ENCODE measurements around the gene RBP7. TPM values are rescaled to one million over a fixed set of nuclear protein-coding genes. Genes with fewer than 3 reads are reported as not detected.
"Not testable (repeated sequence)": the region's sequence is repeated elsewhere in the genome, so short reads cannot be mapped to it uniquely, and the experiment has no call there.

RBP7 gene
- total RNA-seq, 1 experiment from 2014 or later: 28.9 TPM

DNA sequence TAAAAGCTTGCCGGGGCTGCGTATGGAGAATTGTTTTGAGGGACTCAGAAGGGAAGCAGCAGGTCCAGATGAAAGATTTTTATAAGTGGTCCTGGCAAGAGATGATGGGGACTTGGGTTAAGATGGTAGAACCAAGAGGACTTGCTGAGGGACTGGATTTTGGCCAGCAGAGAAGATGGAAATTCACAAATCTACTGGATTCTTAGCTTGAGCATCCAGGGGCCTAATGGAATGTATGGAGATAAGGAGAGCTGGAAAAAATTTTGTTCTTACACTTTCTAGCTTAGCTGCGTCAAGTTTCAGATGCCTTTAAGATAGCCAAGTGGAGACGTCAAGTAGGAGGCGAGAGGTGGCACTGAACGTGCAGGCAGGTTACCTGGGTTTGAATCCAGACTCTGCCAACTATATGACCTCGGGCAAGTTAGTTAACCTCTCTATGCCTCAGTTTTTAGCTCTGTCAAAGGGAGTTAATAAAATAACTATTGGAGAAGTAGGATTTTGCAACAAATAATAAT, 3.4 kb upstream of the RBP7 start:
- H3K4me3 ChIP-seq (ENCODE audit: low read depth in 2 of 2, low read length in 2 of 2): no peak overlapping the region
- BruUV-seq (replicated peaks): no TSS peak
- intact Hi-C loops (cut with micrococcal nuclease; ENCODE audit: unreplicated experiment) (no loop called here), in situ Hi-C loops (cut with HindIII; ENCODE audit: low pct_unique_long_range_greater_than_20kb, low sequenced_read_pairs) (no loop called here)
- DNase-seq (ENCODE audit: low read depth, low spot score) (no peak), ATAC-seq (no peak)
- H3K27me3 ChIP-seq (ENCODE audit: control insufficient read depth, insufficient read depth, low read length): no peaks in the 10 kb centered on the region
- no peaks in the 10 kb centered on the region for H3K9me3 ChIP-seq (ENCODE audit: control insufficient read depth, insufficient read depth, low read depth, low read length)
- TF ChIP-seq, protein P1, sequence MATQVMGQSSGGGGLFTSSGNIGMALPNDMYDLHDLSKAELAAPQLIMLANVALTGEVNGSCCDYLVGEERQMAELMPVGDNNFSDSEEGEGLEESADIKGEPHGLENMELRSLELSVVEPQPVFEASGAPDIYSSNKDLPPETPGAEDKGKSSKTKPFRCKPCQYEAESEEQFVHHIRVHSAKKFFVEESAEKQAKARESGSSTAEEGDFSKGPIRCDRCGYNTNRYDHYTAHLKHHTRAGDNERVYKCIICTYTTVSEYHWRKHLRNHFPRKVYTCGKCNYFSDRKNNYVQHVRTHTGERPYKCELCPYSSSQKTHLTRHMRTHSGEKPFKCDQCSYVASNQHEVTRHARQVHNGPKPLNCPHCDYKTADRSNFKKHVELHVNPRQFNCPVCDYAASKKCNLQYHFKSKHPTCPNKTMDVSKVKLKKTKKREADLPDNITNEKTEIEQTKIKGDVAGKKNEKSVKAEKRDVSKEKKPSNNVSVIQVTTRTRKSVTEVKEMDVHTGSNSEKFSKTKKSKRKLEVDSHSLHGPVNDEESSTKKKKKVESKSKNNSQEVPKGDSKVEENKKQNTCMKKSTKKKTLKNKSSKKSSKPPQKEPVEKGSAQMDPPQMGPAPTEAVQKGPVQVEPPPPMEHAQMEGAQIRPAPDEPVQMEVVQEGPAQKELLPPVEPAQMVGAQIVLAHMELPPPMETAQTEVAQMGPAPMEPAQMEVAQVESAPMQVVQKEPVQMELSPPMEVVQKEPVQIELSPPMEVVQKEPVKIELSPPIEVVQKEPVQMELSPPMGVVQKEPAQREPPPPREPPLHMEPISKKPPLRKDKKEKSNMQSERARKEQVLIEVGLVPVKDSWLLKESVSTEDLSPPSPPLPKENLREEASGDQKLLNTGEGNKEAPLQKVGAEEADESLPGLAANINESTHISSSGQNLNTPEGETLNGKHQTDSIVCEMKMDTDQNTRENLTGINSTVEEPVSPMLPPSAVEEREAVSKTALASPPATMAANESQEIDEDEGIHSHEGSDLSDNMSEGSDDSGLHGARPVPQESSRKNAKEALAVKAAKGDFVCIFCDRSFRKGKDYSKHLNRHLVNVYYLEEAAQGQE (IDR thresholded peaks at IDR 0.05; ENCODE audit: insufficient read depth in 1 of 2, low read depth in 2 of 2, low read length in 1 of 2): no peak
- TF ChIP-seq POLR2AphosphoS5 (IDR thresholded peaks at IDR 0.05; ENCODE audit: low read depth, low read length) (no peak), TCF7L2 (IDR thresholded peaks at IDR 0.05; ENCODE audit: low read depth, low read length) (no peak), SIN3A (IDR thresholded peaks at IDR 0.05; ENCODE audit: borderline replicate concordance, insufficient read depth, low read depth, low read length) (no peak)
- TF ChIP-seq, protein P2, sequence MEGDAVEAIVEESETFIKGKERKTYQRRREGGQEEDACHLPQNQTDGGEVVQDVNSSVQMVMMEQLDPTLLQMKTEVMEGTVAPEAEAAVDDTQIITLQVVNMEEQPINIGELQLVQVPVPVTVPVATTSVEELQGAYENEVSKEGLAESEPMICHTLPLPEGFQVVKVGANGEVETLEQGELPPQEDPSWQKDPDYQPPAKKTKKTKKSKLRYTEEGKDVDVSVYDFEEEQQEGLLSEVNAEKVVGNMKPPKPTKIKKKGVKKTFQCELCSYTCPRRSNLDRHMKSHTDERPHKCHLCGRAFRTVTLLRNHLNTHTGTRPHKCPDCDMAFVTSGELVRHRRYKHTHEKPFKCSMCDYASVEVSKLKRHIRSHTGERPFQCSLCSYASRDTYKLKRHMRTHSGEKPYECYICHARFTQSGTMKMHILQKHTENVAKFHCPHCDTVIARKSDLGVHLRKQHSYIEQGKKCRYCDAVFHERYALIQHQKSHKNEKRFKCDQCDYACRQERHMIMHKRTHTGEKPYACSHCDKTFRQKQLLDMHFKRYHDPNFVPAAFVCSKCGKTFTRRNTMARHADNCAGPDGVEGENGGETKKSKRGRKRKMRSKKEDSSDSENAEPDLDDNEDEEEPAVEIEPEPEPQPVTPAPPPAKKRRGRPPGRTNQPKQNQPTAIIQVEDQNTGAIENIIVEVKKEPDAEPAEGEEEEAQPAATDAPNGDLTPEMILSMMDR (IDR thresholded peaks at IDR 0.05): no peak
- CTCF ChIA-PET: no interaction called here
- H3K4me1 ChIP-seq (ENCODE audit: control insufficient read depth, insufficient read depth, low read length): peaks cover 4% of the 10 kb centered on the region
- POLR2A ChIA-PET: no interaction called here
- H3K36me3 ChIP-seq (ENCODE audit: control insufficient read depth, insufficient read depth, low read length): no peaks in the 10 kb centered on the region
- no peak overlapping the region for H3K27ac ChIP-seq (ENCODE audit: low read length)

DNA sequence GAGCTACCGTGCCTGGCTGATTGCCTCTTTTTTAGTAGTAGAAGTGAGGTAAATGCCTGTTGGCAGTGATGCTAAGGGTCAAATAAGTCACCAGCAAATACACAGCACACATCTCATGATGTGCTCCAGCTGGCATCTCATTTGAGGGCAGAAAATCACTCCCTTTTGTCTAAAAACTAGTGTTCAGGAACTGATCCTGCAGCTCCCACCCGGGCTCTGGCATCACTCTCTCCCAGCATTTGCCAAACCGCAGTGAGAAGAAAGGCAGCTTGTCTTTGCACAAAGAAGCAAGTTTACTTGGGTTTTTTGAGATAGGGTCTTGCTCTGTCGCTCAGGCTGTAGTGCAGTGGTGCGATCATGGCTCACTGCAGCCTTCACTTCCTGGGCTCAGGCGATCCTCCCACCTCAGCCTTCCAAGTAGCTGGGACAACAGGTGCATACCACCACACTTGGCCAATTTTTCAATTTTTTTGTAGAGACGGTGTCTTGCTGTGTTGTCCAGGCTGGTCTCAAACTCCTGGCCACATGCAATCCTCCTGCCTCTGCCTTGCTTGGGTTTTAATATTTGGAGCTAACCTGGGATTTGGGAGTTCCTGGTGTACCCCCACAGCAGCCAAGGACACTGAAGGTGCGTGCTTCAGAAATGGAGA, 4.1 kb downstream of the RBP7 start:
- intact Hi-C loops (cut with micrococcal nuclease; ENCODE audit: unreplicated experiment): no loop called here
- H3K4me1 ChIP-seq (ENCODE audit: control insufficient read depth, insufficient read depth, low read length): peaks cover 4% of the 10 kb centered on the region
- no peak for DNase-seq (ENCODE audit: low read depth, low spot score)
- H3K9me3 ChIP-seq (ENCODE audit: control insufficient read depth, insufficient read depth, low read depth, low read length): no peaks in the 10 kb centered on the region
- in situ Hi-C loops (cut with HindIII; ENCODE audit: low pct_unique_long_range_greater_than_20kb, low sequenced_read_pairs): no loop called here
- no peak overlapping the region for H3K4me3 ChIP-seq (ENCODE audit: low read depth in 2 of 2, low read length in 2 of 2)
- no peak overlapping the region for H3K27ac ChIP-seq (ENCODE audit: low read length)
- CTCF ChIA-PET: no interaction called here
- TF ChIP-seq, protein P1 (IDR thresholded peaks at IDR 0.05; ENCODE audit: insufficient read depth in 1 of 2, low read depth in 2 of 2, low read length in 1 of 2): no peak
- no peak for TF ChIP-seq POLR2AphosphoS5 (IDR thresholded peaks at IDR 0.05; ENCODE audit: low read depth, low read length)
- TF ChIP-seq SIN3A (IDR thresholded peaks at IDR 0.05; ENCODE audit: borderline replicate concordance, insufficient read depth, low read depth, low read length): no peak
- TF ChIP-seq, protein P2 (IDR thresholded peaks at IDR 0.05): no peak
- no peak for TF ChIP-seq TCF7L2 (IDR thresholded peaks at IDR 0.05; ENCODE audit: low read depth, low read length)
- H3K27me3 ChIP-seq (ENCODE audit: control insufficient read depth, insufficient read depth, low read length): no peaks in the 10 kb centered on the region
- POLR2A ChIA-PET: interaction anchor here (0.6 kb wide), 1 partner anchor 58 kb away, joined by 11 read pairs; no protein-coding TSS in a partner anchor
- no peak for ATAC-seq
- H3K36me3 ChIP-seq (ENCODE audit: control insufficient read depth, insufficient read depth, low read length): no peaks in the 10 kb centered on the region
- BruUV-seq (replicated peaks): no TSS peak

DNA sequence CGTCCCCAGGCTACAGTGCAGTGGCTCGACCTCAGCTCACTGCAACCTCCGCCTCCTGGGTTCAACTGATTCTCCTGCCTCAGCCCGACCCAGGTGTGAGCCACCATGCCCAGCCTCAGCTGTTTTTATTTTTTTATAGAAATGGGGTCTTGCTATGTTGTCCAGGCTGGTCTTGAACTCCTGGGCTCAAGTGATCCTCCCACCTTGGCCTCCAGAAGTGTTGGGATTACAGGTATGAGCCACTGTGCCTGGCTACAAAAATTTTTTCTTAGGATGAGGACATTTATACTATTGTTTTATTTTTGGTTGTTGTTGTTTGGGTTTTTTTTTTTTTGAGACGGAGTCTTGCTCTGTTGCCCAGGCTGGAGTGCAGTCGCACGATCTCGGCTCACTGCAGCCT, 8.2 kb downstream of the RBP7 start:
- H3K27me3 ChIP-seq (ENCODE audit: control insufficient read depth, insufficient read depth, low read length); H3K36me3 ChIP-seq (ENCODE audit: control insufficient read depth, insufficient read depth, low read length); H3K4me1 ChIP-seq (ENCODE audit: control insufficient read depth, insufficient read depth, low read length); BruUV-seq (replicated peaks); H3K27ac ChIP-seq (ENCODE audit: low read length); intact Hi-C loops (cut with micrococcal nuclease; ENCODE audit: unreplicated experiment); H3K4me3 ChIP-seq (ENCODE audit: low read depth in 2 of 2, low read length in 2 of 2); H3K9me3 ChIP-seq (ENCODE audit: control insufficient read depth, insufficient read depth, low read depth, low read length); in situ Hi-C loops (cut with HindIII; ENCODE audit: low pct_unique_long_range_greater_than_20kb, low sequenced_read_pairs); ATAC-seq; DNase-seq (ENCODE audit: low read depth, low spot score); POLR2A ChIA-PET: not testable (repeated sequence)
- CTCF ChIA-PET: interaction anchor here (0.6 kb wide), 1 partner anchor 148 kb away, joined by 3 read pairs; no protein-coding TSS in a partner anchor

Measured in Panc1 (cell line).